Adrenal gland (tissue), 5 donors: ENCODE data around the gene PNPLA1.

Experiments
- POLR2A ChIP-seq, 2 donors: fragments of 450-650 bp; IDR thresholded peaks; one replicate each; pipeline ENCODE4 v1.6.1; 2017; ENCODE audit warnings: antibody characterized with exemption in 2 of 2, mild to moderate bottlenecking in 2 of 2, moderate library complexity in 1 of 2
- TF ChIP-seq, protein P1 (sequence below), 6 experiments: fragments of 450-650 bp in 4 of 6; fragments of 200-600 bp in 2 of 6; sonication (generic) in 1 of 6; IDR thresholded peaks; 1 replicate in 5 of 6; 2 replicates in 1 of 6; pipeline versions ENCODE4 v1.5.1 to v1.8.0; 2016 to 2021; ENCODE audit warnings: antibody characterized with exemption in 6 of 6, mild to moderate bottlenecking in 2 of 6, moderate library complexity in 1 of 6
- donor health status: DM: no; HTN: no; CAD: no.

DNA sequence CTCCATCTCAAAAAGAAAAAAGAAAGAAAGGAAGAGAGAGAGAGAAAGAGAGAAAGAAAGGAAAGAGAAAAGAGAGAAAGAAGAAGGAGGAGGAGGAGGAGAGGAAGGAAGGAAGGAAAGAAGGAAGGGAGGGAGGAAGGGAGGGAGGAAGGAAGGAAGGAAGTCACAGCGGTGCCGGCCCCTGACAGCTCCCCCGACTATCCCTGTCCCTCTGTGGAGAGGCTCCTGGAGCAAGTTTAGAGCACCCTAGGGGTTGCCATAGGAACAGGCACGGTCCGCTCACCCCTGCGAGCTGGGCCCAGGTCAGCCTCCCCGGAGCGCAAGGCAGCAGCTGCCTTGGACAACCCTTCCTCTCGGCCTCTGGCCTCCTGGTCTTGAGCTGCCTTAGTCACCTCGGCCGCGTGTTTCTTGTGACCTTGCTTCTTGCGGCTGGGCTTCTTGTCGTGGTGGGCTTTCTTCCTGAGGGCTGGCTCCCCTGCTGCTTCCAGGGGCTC, 60.0 kb downstream of the PNPLA1 start:
- TF ChIP-seq, protein P1, sequence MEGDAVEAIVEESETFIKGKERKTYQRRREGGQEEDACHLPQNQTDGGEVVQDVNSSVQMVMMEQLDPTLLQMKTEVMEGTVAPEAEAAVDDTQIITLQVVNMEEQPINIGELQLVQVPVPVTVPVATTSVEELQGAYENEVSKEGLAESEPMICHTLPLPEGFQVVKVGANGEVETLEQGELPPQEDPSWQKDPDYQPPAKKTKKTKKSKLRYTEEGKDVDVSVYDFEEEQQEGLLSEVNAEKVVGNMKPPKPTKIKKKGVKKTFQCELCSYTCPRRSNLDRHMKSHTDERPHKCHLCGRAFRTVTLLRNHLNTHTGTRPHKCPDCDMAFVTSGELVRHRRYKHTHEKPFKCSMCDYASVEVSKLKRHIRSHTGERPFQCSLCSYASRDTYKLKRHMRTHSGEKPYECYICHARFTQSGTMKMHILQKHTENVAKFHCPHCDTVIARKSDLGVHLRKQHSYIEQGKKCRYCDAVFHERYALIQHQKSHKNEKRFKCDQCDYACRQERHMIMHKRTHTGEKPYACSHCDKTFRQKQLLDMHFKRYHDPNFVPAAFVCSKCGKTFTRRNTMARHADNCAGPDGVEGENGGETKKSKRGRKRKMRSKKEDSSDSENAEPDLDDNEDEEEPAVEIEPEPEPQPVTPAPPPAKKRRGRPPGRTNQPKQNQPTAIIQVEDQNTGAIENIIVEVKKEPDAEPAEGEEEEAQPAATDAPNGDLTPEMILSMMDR (IDR thresholded peaks at IDR 0.05) = no peak
- no peak for TF ChIP-seq POLR2A (IDR thresholded peaks at IDR 0.05)
